ENCODE results near the gene DHX57. TPM values are rescaled to one million over a fixed set of nuclear protein-coding genes. Genes with fewer than 3 reads are reported as not detected.

DHX57 gene
- 26.4 and 35.9 TPM in 2 replicates for total RNA-seq

DNA sequence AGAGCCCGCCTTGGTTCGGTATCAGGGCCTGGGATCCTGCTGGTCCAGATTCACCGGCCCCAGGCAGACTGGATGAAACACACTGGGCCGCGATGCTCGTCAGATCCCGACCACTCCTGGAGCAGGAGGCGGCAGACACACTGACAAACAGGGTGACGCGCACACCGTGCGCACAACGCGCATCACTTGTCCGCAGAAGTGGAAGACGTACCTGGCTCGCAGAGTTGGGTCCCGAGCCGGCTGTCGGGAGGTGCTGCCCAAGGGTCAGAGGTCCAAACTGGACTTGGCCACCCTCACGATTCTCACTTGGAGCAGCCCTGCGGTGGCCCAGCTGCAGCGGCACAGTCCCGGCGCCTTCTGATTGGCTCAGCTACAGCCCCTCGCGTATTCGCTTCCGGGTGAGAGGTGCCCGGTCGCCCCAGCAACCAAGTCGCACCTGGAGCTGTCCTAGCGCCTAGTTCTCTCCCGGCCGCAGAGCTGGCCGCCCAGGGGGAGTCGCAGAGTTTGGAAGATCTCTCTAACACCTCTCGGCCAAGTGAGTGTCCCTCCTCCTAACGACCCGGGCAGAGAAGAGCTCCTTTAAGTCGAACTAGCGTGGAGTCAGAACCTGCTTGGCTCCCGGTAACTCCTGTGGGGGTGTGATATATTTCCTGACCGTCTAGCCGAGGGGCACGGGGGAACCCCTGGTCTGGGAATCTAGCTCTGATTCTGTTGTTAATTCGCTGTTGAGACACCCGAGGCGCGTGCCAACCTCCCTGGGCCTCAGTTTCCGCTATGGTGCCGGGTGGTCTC lies at the start of gene DHX57, which contains the start of gene MORN2:
Gene DHX57, minus strand, starts transcription at position 359 of the 792 bp plus-strand sequence. CDS start 7,529 bp downstream, outside the sequence.
Gene MORN2, plus strand, starts transcription at position 401 of the 792 bp plus-strand sequence.

DNA sequence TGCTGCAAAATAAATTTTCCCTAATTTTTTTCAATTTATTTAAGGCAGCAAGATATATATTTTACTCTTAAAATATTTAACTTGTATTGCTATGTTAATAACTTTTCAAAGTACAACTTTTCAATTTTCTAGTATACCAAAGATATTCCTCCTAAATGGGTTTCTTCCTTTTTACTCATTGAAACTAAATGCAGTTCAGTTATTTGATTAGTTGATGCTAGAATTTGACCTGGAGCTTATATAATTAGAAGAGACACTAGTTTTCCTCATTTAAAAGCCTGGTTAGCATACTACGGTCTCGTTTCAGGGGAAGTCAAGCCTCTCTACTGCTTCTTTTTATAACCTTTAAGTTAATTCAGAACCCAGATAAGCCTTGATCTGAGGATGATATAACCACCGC lies 13.8 kb upstream of the DHX57 start, which contains the start of gene ARHGEF33:
Gene ARHGEF33, plus strand, starts transcription at position 301 of the 400 bp plus-strand sequence. CDS start 29,573 bp downstream, outside the sequence.

GRCh38 chr2:38750891-38751595 lies 124.7 kb downstream of the DHX57 start, which contains the start of gene SRSF7:
SRSF7 (minus strand) TSS chr2:38751361; CDS start chr2:38751256, 105 bp downstream.

Other genes with a start within 250 kb of the DHX57 start
- 10.9 and 18.7 TPM in 2 replicates for gene GALM, start 209.8 kb downstream of the DHX57 start, total RNA-seq
- gene SRSF7, start 124.6 kb downstream of the DHX57 start, total RNA-seq = 98.0 and 149 TPM in 2 replicates
- gene GEMIN6, start 97.7 kb downstream of the DHX57 start, total RNA-seq = 9.0 and 11.3 TPM in 2 replicates
- gene MORN2, start within 50 bp of the DHX57 start, total RNA-seq = 5.9 and 21.7 TPM in 2 replicates
- 0.14 and 1.2 TPM in 2 replicates for gene ARHGEF33, start 13.9 kb upstream of the DHX57 start, total RNA-seq
- gene SOS1, start 245.1 kb upstream of the DHX57 start, total RNA-seq = 19.6 and 51.3 TPM in 2 replicates

Data from smooth muscle cell of the umbilical artery (primary cell).